HEK293 (cell line): ENCODE data around the gene TRIM22.

Experiments used
- CTCF ChIA-PET: fragments of 350-600 bp; formaldehyde crosslinking; extraction: SDS; loops from one replicate; lab custom pipeline; 2021; ENCODE audit warnings: antibody characterized with exemption; lab: Yijun Ruan, JAX
- POLR2A ChIA-PET: fragments of 300-600 bp; formaldehyde crosslinking; extraction: SDS; loops from one replicate; lab custom pipeline; 2020; ENCODE audit warnings: antibody characterized with exemption, inconsistent platforms; lab: Yijun Ruan, JAX
- H3K27ac ChIP-seq: fragments of 200-500 bp; sonication (Bioruptor generic); 2 replicates; pipeline ENCODE4 v1.5.1; 2014; ENCODE audit warnings: low read depth, low read length, control low read depth, inconsistent platforms; ENCODE audit errors: extremely low read depth
- H3K36me3 ChIP-seq, 2 experiments: fragments of 200-500 bp in 1 of 2; sonication (Bioruptor generic) in 1 of 2; 1 replicate in 1 of 2; 2 replicates in 1 of 2; pipeline ENCODE4 v1.5.1; 2014 to 2017; ENCODE audit warnings: inconsistent platforms in 2 of 2, low read length in 2 of 2; ENCODE audit not compliant: control insufficient read depth in 2 of 2, insufficient read depth in 1 of 2
- H3K4me1 ChIP-seq: fragments of 200-500 bp; sonication (Bioruptor generic); 2 replicates; pipeline ENCODE4 v1.5.1; 2014; ENCODE audit warnings: mild to moderate bottlenecking, low read length, inconsistent platforms; ENCODE audit not compliant: control insufficient read depth, insufficient read depth
- H3K4me3 ChIP-seq: 2 replicates; pipeline ENCODE4 v1.5.1; 2011; ENCODE audit warnings: low read depth, mild to moderate bottlenecking, control low read depth, low read length, moderate library complexity
- H3K9me3 ChIP-seq: fragments of 200-500 bp; sonication (Bioruptor generic); 2 replicates; pipeline ENCODE4 v1.5.1; 2014; ENCODE audit warnings: low read depth, low read length, inconsistent platforms; ENCODE audit not compliant: control insufficient read depth, insufficient read depth
- FEZF1 ChIP-seq: fragments of 450-650 bp; formaldehyde crosslinking; IDR thresholded peaks from 2 replicates; pipeline ENCODE4 v1.5.1; 2016; ENCODE audit warnings: missing biosample characterization, missing genetic modification characterization
- HOXC10 ChIP-seq: sonication (generic); formaldehyde crosslinking; IDR thresholded peaks from 2 replicates; pipeline ENCODE4 v1.8.1; 2023; ENCODE audit warnings: mild to moderate bottlenecking, missing genetic modification reagents
- HOXD13 ChIP-seq: sonication (generic); formaldehyde crosslinking; IDR thresholded peaks from 2 replicates; pipeline ENCODE4 v1.8.0; 2022; ENCODE audit warnings: missing genetic modification reagents, borderline replicate concordance
- KLF16 ChIP-seq: fragments of 450-650 bp; formaldehyde crosslinking; IDR thresholded peaks from 2 replicates; pipeline ENCODE4 v1.5.1; 2017; ENCODE audit warnings: missing biosample characterization, missing genetic modification characterization
- OVOL3 ChIP-seq: fragments of 450-650 bp; formaldehyde crosslinking; IDR thresholded peaks from 2 replicates; pipeline ENCODE4 v1.5.1; 2016; ENCODE audit warnings: missing biosample characterization, missing genetic modification characterization
- PRDM2 ChIP-seq: fragments of 450-650 bp; formaldehyde crosslinking; IDR thresholded peaks from 2 replicates; pipeline ENCODE4 v1.5.1; 2016; ENCODE audit warnings: missing biosample characterization, missing genetic modification characterization, borderline replicate concordance
- SP2 ChIP-seq: fragments of 450-650 bp; formaldehyde crosslinking; IDR thresholded peaks from 2 replicates; pipeline ENCODE4 v1.5.1; 2016; ENCODE audit warnings: missing biosample characterization, missing genetic modification characterization
- WT1 ChIP-seq: fragments of 450-650 bp; formaldehyde crosslinking; IDR thresholded peaks from 2 replicates; pipeline ENCODE4 v1.5.1; 2016; ENCODE audit warnings: missing biosample characterization, missing genetic modification characterization
- ZBTB26 ChIP-seq: fragments of 450-650 bp; formaldehyde crosslinking; optimal IDR thresholded peaks from 2 replicates; pipeline ENCODE3; 2016; ENCODE audit warnings: missing biosample characterization, mild to moderate bottlenecking, missing genetic modification characterization
- ZBTB44 ChIP-seq: fragments of 450-650 bp; IDR thresholded peaks from 2 replicates; pipeline ENCODE4 v1.5.1; 2018; ENCODE audit warnings: missing biosample characterization, mild to moderate bottlenecking, missing genetic modification characterization
- ZFP3 ChIP-seq: fragments of 450-650 bp; formaldehyde crosslinking; IDR thresholded peaks from 2 replicates; pipeline ENCODE4 v1.5.1; 2016; ENCODE audit warnings: low read depth, missing biosample characterization, missing genetic modification characterization
- ZFP41 ChIP-seq: fragments of 450-650 bp; formaldehyde crosslinking; IDR thresholded peaks from 2 replicates; pipeline ENCODE4 v1.5.1; 2016; ENCODE audit warnings: missing biosample characterization, missing genetic modification characterization, borderline replicate concordance
- ZFP69B ChIP-seq: fragments of 450-650 bp; formaldehyde crosslinking; IDR thresholded peaks from 2 replicates; pipeline ENCODE4 v1.5.1; 2016; ENCODE audit warnings: missing biosample characterization, missing genetic modification characterization
- ZNF146 ChIP-seq: fragments of 450-650 bp; formaldehyde crosslinking; IDR thresholded peaks from 2 replicates; pipeline ENCODE4 v1.5.1; 2016; ENCODE audit warnings: missing biosample characterization, missing genetic modification characterization
- ZNF16 ChIP-seq: fragments of 450-650 bp; formaldehyde crosslinking; IDR thresholded peaks from 2 replicates; pipeline ENCODE4 v1.5.1; 2016; ENCODE audit warnings: low read depth, missing biosample characterization, missing genetic modification characterization
- ZNF169 ChIP-seq: fragments of 450-650 bp; formaldehyde crosslinking; IDR thresholded peaks from 2 replicates; pipeline ENCODE4 v1.5.1; 2016; ENCODE audit warnings: missing biosample characterization, missing genetic modification characterization
- ZNF19 ChIP-seq: fragments of 450-650 bp; formaldehyde crosslinking; IDR thresholded peaks from 2 replicates; pipeline ENCODE4; 2016; ENCODE audit warnings: missing biosample characterization, missing genetic modification characterization, low read depth
- ZNF266 ChIP-seq: fragments of 450-650 bp; formaldehyde crosslinking; IDR thresholded peaks from 2 replicates; pipeline ENCODE4 v1.5.1; 2016; ENCODE audit warnings: missing biosample characterization, missing genetic modification characterization, low read depth
- ZNF350 ChIP-seq: fragments of 450-650 bp; formaldehyde crosslinking; IDR thresholded peaks from 2 replicates; pipeline ENCODE4 v1.5.0; 2017; ENCODE audit warnings: missing biosample characterization, mild to moderate bottlenecking, missing genetic modification characterization
- ZNF362 ChIP-seq: fragments of 450-650 bp; formaldehyde crosslinking; IDR thresholded peaks from 2 replicates; pipeline ENCODE4 v1.5.1; 2016; ENCODE audit warnings: missing biosample characterization, missing genetic modification characterization
- ZNF394 ChIP-seq: fragments of 450-650 bp; formaldehyde crosslinking; IDR thresholded peaks from 2 replicates; pipeline ENCODE4 v1.5.1; 2016; ENCODE audit warnings: missing biosample characterization, missing genetic modification characterization, mild to moderate bottlenecking, moderate library complexity, borderline replicate concordance
- ZNF501 ChIP-seq: fragments of 450-650 bp; formaldehyde crosslinking; IDR thresholded peaks from 2 replicates; pipeline ENCODE4 v1.5.1; 2016; ENCODE audit warnings: missing biosample characterization, missing genetic modification characterization
- ZNF510 ChIP-seq: fragments of 450-650 bp; formaldehyde crosslinking; IDR thresholded peaks from 2 replicates; pipeline ENCODE4 v1.5.1; 2018; ENCODE audit warnings: mild to moderate bottlenecking, missing genetic modification characterization, missing biosample characterization; ENCODE audit not compliant: insufficient replicate concordance
- ZNF544 ChIP-seq: fragments of 450-650 bp; formaldehyde crosslinking; IDR thresholded peaks from 2 replicates; pipeline ENCODE4 v1.5.0; 2017; ENCODE audit warnings: missing biosample characterization, missing genetic modification characterization
- ZNF596 ChIP-seq: fragments of 450-650 bp; IDR thresholded peaks from 2 replicates; pipeline ENCODE4 v1.5.0; 2018; ENCODE audit warnings: missing biosample characterization, mild to moderate bottlenecking, missing genetic modification characterization, moderate library complexity
- ZNF621 ChIP-seq: fragments of 450-650 bp; formaldehyde crosslinking; IDR thresholded peaks from 2 replicates; pipeline ENCODE4 v1.5.1; 2017; ENCODE audit warnings: missing biosample characterization, missing genetic modification characterization
- ZNF664 ChIP-seq: fragments of 450-650 bp; formaldehyde crosslinking; IDR thresholded peaks from 2 replicates; pipeline ENCODE4 v1.5.1; 2016; ENCODE audit warnings: missing biosample characterization, missing genetic modification characterization
- ZNF677 ChIP-seq: fragments of 450-650 bp; IDR thresholded peaks from 2 replicates; pipeline ENCODE4 v1.5.0; 2018; ENCODE audit warnings: missing biosample characterization, mild to moderate bottlenecking, missing genetic modification characterization, moderate library complexity
- ZNF837 ChIP-seq: fragments of 450-650 bp; formaldehyde crosslinking; IDR thresholded peaks from 2 replicates; pipeline ENCODE4 v1.5.1; 2016; ENCODE audit warnings: missing biosample characterization, missing genetic modification characterization
- ZSCAN23 ChIP-seq: fragments of 450-650 bp; formaldehyde crosslinking; IDR thresholded peaks from 2 replicates; pipeline ENCODE4 v1.5.1; 2016; ENCODE audit warnings: missing biosample characterization, missing genetic modification characterization

TRIM22 gene

DNA sequence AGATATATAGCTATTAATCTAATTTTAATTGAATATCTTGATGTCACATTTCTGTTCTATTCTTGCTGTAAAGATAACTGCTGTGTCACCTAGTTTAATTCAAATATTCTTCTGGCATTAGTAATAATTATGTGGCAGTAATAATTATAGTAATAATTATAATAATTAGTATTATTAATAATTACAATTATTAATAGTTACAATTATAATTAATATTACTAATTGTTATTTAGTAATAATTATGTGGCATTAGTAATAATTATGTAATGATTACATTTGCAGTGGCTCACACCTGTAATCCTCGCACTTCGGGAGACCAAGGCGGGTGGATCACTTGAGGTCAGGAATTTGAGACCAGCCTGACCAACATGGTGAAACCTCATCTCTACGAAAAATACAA lies 3.2 kb upstream of the TRIM22 start:
- POLR2A ChIA-PET: no interaction called here

GRCh38 chr11:5688482-5688881 lies 1.1 kb upstream of the TRIM22 start:
- CTCF ChIA-PET: interaction anchor here (0.6 kb wide), 1 partner anchor 408 kb away, joined by 3 read pairs; no protein-coding TSS in a partner anchor
- POLR2A ChIA-PET: interaction anchor here (1.0 kb wide), 1 partner anchor 93 kb away, joined by 4 read pairs; no protein-coding TSS in a partner anchor

More for the DNA sequence above, 3.2 kb upstream of the TRIM22 start:
- no peaks in the 10 kb centered on the region for H3K4me1 ChIP-seq
- no peak overlapping the region for H3K4me3 ChIP-seq
- no peak overlapping the region for H3K27ac ChIP-seq
- CTCF ChIA-PET: interaction anchor here (0.7 kb wide), 1 partner anchor 630 kb away, joined by 3 read pairs; no protein-coding TSS in a partner anchor
- TF ChIP-seq ZBTB26 (tag by site-specific recombination) (no peak), ZNF621 (tag by site-specific recombination) (no peak), FEZF1 (tag by site-specific recombination) (no peak), ZNF596 (tag by site-specific recombination) (no peak), WT1 (no peak), HOXC10 (CRISPR knock-in tag) (no peak)
- H3K9me3 ChIP-seq: no peaks in the 10 kb centered on the region
- no peaks in the 10 kb centered on the region for H3K36me3 ChIP-seq

DNA sequence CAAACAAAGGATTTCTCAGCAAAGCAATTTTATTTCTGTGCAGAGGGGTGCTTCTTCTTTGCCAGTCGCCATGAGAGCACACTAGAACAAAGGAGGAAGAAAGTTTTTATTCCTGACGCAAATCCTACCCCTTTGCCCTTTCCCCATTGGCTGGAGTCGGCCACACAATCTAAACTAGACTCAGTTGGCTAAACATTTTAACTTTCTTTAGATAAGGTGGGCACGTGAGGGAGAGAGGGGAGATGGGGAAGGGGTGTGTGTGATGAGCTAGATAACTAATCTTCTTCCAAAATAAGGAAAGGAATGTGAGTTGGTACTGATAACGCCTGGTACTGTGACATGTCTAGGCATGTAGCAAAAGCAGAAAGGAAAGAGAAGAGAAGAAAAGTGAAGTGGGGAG lies 626 bp downstream of the TRIM22 start:
- ChIA-PET POLR2A (no interaction called here), CTCF (interaction anchor here (0.6 kb wide), 1 partner anchor 18 kb away, joined by 3 read pairs; no protein-coding TSS in a partner anchor)
- no peaks in the 10 kb centered on the region for H3K4me1 ChIP-seq
- H3K9me3 ChIP-seq: no peaks in the 10 kb centered on the region
- no peaks in the 10 kb centered on the region for H3K36me3 ChIP-seq
- no peak overlapping the region for H3K27ac ChIP-seq
- H3K4me3 ChIP-seq: no peak overlapping the region; the same call in 1 of the 2 replicates
- TF ChIP-seq ZSCAN23: no peak
- TF ChIP-seq PRDM2 (tag by site-specific recombination): no peak
- no peak for TF ChIP-seq ZNF169 (tag by site-specific recombination)
- TF ChIP-seq ZNF266 (tag by site-specific recombination): no peak
- TF ChIP-seq ZNF544 (tag by site-specific recombination): no peak
- no peak for TF ChIP-seq KLF16
- TF ChIP-seq ZNF16 (tag by site-specific recombination): no peak
- no peak for TF ChIP-seq OVOL3
- no peak for TF ChIP-seq ZBTB44

More at GRCh38 chr11:5688482-5688881, 1.1 kb upstream of the TRIM22 start:
- no peak overlapping the region for H3K4me3 ChIP-seq
- H3K4me1 ChIP-seq: no peaks in the 10 kb centered on the region
- TF ChIP-seq ZFP69B (tag by site-specific recombination) (no peak), ZNF677 (tag by site-specific recombination) (no peak), ZNF146 (tag by site-specific recombination) (no peak), SP2 (tag by site-specific recombination) (no peak), ZNF350 (tag by site-specific recombination) (no peak), ZNF837 (tag by site-specific recombination) (no peak), ZNF501 (no peak), ZNF19 (tag by site-specific recombination) (no peak), ZNF362 (tag by site-specific recombination) (no peak), ZNF394 (tag by site-specific recombination) (no peak), HOXD13 (CRISPR knock-in tag) (no peak), ZFP41 (tag by site-specific recombination) (no peak), ZNF16 (tag by site-specific recombination) (no peak), ZNF664 (tag by site-specific recombination) (no peak), FEZF1 (tag by site-specific recombination) (no peak), ZFP3 (no peak), ZNF510 (tag by site-specific recombination) (no peak)
- H3K27ac ChIP-seq: no peak overlapping the region
- H3K9me3 ChIP-seq: no peaks in the 10 kb centered on the region
- no peaks in the 10 kb centered on the region for H3K36me3 ChIP-seq
